ENCODE measurements around the gene ZNF215.
"Not testable (repeated sequence)": the region's sequence is repeated elsewhere in the genome, so short reads cannot be mapped to it uniquely, and the experiment has no call there.

ZNF215 gene

DNA sequence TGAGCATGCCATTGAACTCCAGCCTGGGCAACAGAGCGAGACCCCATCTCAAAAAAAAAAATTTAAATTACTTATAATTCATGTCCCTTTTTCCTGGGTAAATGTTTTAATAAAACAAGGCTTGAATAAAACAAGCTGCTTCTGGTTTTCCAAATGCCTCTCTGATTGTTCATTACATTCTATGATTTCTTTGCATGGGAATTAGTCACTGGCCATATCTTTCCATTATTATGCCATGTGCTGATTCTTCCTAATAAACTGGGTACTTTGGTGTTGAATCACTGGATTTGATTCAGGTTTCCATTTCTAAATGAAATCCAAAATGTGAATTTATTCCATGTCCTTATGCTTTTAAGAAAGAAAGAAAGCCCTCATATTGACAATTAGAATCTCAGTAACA, 42.6 kb downstream of the ZNF215 start:
- DNase-seq (ENCODE audit: low read depth): peak; percentile 64
- TF ChIP-seq, protein P1, sequence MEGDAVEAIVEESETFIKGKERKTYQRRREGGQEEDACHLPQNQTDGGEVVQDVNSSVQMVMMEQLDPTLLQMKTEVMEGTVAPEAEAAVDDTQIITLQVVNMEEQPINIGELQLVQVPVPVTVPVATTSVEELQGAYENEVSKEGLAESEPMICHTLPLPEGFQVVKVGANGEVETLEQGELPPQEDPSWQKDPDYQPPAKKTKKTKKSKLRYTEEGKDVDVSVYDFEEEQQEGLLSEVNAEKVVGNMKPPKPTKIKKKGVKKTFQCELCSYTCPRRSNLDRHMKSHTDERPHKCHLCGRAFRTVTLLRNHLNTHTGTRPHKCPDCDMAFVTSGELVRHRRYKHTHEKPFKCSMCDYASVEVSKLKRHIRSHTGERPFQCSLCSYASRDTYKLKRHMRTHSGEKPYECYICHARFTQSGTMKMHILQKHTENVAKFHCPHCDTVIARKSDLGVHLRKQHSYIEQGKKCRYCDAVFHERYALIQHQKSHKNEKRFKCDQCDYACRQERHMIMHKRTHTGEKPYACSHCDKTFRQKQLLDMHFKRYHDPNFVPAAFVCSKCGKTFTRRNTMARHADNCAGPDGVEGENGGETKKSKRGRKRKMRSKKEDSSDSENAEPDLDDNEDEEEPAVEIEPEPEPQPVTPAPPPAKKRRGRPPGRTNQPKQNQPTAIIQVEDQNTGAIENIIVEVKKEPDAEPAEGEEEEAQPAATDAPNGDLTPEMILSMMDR (IDR thresholded peaks at IDR 0.05; ENCODE audit: insufficient read depth, low read depth, low read length, missing control alignments): no peak
- no peak overlapping the region for H3K4me3 ChIP-seq (ENCODE audit: low read length)

DNA sequence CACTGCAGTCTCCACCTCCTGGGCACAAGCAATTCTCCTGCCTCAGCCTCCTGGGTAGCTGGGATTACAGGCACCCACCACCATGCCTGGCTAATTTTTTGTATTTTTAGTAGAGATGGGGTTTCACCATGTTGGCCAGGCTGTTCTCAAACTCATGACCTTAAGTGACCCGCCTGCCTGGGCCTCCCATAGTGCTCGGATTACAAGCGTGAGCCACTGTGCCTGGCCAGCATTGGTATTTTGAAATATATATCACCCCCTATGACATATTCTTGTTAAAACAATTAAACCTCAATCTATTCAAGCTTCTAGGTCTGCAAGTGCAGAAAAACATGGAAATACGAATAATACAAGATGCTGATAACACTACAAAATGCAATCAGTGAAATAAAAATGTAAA, 43.6 kb downstream of the ZNF215 start:
- H3K4me3 ChIP-seq (ENCODE audit: low read length); DNase-seq (ENCODE audit: low read depth): not testable (repeated sequence)

DNA sequence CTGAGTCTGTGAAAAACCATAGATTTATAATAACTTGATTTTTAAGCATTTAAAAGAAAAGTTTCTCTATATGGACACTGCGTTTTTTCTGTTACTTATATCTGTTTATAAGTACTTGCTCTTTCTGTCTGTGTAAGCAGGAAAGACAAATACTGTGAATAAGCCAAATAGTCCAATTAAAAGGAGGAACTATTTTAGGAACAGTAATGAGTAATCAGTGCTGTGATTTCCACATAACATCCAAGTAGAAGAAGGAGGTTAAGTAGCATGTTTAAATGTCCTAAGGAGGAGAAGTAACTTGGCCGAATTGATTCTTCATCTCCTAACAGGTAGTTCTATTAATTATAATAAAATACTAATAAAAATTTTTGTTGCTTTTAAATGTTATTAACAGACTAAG, 53.1 kb downstream of the ZNF215 start:
- peak; percentile 52 for DNase-seq (ENCODE audit: low read depth)

DNA sequence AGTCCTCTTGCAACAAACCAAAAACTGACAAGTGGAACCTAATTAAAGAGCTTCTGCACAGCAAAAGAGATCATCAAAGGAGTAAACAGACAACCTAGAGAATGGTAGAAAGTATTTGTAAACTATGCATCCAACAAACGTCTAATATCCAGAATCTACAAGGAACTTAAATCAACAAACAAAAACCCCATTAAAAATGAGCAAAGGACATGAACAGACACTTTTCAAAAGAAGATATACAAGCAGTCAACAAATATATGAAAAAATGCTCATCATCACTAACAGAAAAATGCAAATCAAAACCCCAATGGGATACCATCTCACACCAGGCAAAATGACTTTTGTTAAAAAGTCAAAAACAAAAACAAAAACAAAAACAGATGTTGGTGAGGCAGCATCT, 60.3 kb downstream of the ZNF215 start:
- TF ChIP-seq, protein P1 (IDR thresholded peaks at IDR 0.05; ENCODE audit: insufficient read depth, low read depth, low read length, missing control alignments): no peak
- DNase-seq (ENCODE audit: low read depth): no peak
- H3K4me3 ChIP-seq (ENCODE audit: low read length): no peak overlapping the region

More for the DNA sequence above, 53.1 kb downstream of the ZNF215 start:
- TF ChIP-seq, protein P1 (IDR thresholded peaks at IDR 0.05; ENCODE audit: insufficient read depth, low read depth, low read length, missing control alignments): no peak
- no peak overlapping the region for H3K4me3 ChIP-seq (ENCODE audit: low read length)

DNA sequence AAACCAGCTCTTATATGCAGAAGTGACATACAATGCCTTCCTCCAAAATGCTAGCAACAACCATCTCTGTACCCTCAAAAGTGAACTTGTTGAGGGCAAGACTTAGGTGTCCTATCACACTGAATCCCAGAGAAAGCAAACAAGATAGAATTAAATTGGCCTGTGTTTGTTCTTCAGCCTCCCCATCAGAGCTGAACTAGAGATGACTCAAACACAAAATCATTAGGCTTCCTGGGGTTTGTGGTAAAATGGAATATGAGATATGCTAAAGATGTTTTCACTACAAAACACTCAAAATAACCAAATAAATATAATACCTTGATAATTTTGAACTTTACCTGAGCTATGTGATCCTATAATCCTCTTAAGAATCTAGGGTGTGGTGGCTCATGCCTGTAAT, 62.3 kb downstream of the ZNF215 start:
- TF ChIP-seq, protein P1 (IDR thresholded peaks at IDR 0.05; ENCODE audit: insufficient read depth, low read depth, low read length, missing control alignments): no peak
- no peak overlapping the region for H3K4me3 ChIP-seq (ENCODE audit: low read length)
- no peak for DNase-seq (ENCODE audit: low read depth)

DNA sequence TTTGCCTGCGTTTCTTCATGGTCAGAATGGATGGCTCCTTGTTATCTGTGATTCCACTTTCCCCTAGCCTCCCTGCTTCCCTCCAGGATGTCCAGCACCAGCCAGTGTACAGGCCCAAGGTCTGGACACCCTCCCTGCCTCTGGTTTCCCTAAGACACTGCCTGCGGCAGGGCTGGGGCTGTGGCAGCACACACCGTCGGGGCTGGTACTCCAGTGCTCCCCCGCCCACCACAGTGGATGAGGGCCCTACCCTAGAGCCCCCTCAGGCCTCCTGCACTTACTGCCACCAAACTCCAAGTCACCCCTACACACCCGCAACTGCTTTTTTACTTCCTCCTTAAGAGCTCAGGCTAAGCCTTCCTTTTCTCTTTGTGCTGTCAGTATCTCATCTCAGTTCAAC, 65.0 kb downstream of the ZNF215 start:
- TF ChIP-seq, protein P1 (IDR thresholded peaks at IDR 0.05; ENCODE audit: insufficient read depth, low read depth, low read length, missing control alignments): no peak

DNA sequence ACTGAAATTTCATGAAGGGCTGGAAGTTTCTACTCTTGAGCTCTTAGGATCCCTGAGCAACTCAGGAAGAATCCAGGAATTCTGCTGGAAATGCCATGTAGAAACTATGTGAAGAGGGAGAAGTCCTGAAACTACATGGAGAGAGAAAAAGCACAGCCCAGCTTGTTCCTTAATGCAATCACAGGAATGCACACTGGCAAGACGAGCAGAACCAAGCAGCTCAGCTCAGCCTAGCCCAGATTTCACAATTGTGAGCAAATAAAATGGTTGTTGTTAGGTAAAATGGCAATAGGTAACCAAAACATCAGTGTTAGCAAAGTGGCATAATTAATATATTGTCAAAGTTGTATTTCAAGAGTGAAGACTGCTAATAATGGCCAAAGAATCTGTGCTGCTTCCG, 65.8 kb downstream of the ZNF215 start:
- no peak overlapping the region for H3K4me3 ChIP-seq (ENCODE audit: low read length)
- TF ChIP-seq, protein P1 (IDR thresholded peaks at IDR 0.05; ENCODE audit: insufficient read depth, low read depth, low read length, missing control alignments): no peak
- peak; percentile 64 for DNase-seq (ENCODE audit: low read depth)

More for the DNA sequence above, 65.0 kb downstream of the ZNF215 start:
- peak; percentile 5 for DNase-seq (ENCODE audit: low read depth)
- no peak overlapping the region for H3K4me3 ChIP-seq (ENCODE audit: low read length)

All from epithelial cell of esophagus (primary cell).